Activated T-cell treated with anti-CD3 and anti-CD28 coated beads for 4 hours (primary cell): ENCODE data around the gene RIT1.

Experiments used
- DNase-seq: peaks from one replicate; pipeline ENCODE4 v3.0.0-alpha.2; 2020

RIT1 gene

DNA sequence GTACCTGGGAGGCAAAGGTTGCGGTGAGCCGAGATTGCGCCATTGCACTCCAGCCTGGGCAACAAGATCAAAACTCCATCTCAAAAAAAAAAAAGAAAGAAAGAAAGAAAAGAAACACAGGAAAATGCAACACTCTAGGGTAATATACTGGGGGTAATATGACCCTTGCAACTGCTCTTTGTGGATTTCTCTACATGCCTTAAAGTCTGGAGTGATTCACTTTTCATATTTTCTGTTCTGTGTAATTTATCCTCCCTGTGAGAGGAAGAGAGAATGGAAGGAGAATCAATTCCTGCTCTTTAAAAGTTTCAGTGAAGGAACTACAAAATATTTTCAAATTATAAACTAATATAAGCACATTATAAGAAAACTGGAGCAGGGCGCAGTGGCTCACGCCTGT is 22.7 kb downstream of the RIT1 start:
- no peak for DNase-seq

DNA sequence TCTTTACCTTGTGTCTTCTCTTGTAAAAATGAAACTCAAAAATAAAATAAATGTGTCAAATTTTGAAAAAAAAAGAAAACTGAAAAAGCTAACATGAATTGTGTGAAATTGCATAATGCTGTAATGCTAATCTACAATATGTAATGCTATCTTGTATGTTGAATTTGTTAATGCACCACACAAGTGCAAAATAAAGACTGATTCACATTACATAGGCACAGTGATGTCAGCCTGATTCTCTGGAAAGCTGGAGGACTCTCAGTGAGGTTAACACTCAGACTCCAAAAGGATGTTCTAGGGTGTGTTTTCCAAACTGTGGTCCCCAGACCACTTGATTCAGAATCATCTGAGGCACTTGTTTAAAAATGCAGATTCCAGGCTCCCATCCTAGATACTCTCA is 26.2 kb downstream of the RIT1 start:
- DNase-seq: no peak

DNA sequence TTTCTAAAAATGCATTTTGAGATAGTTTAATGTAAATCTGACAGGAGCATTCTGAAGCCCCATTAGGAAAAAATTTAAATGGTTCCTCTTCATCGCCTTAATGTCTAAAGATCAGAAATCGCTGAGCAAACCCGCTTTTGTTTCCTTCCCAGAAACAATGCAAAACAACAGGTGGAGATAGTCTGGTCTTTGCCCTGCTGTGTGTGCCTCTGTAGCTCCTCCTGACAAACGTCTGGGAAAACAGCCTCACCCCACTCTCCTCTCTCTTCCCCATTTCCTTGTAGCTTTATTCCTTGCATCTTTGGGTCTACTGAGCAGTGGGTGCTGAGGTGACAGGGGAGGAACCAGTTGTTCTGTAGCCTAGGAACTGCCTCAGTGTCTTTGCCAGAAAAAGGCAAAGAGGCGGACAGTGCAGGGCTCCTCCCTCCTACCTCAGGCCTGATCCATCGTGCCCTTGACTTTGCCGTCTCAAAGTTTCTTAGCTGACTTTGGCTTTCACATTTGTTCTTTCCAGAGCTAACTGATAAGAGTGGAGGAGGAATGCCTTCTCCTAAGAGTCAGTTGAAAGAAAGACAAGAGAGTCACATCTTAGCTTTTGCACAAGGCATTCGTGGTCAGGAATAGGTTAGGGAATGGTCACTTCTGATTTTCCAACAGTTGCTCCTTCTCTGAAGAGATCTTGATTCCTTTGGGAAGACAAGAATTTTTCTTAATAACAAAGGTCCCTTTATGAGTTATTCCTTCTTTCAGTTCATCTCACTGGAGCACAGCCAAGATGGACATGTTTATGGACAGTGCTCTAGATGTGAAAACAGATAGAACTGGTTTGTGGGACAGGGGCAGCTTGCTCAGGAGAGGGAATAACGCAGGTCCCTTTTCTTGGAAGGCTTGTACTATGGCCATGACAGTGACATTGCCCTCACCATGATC is 26.9 kb downstream of the RIT1 start:
- no peak for DNase-seq

DNA sequence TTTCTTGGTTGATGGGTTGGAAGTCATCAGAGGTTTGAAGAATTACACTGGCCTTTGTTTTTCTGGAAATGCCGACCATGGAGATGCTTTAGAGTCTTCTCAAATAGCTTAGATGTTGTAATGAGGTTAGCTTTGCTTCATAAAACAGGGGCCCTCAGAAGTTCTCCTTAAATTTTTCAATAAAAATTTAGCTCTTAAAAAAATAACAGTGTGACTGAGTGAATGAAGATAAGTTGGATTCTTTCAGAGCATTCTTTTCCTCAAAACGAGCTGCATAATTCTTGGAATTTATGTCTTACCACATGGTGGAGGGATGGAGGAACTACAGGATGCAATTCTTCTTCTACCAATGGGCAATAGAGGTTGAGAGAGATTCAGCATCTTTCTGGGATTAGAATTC is 28.4 kb downstream of the RIT1 start:
- DNase-seq: no peak

DNA sequence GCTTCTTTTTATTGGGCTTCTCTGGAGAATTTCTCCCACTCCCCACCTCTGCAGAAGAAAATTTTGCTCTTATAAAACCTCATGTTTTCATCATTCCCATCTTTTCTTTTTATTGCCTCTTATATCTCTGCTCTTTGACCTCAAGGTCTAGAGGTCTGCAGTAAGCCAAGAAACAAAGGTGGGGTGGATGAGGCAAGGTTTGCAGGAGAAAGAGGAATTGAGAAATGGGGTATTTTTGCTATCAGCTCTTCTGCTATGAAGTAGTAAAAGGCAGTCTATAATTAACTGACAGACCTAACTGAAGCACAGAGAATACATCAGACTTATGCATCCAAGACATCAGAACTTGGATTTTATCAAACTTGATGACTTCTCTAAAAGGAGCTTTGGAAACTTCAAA is 28.9 kb downstream of the RIT1 start:
- no peak for DNase-seq

DNA sequence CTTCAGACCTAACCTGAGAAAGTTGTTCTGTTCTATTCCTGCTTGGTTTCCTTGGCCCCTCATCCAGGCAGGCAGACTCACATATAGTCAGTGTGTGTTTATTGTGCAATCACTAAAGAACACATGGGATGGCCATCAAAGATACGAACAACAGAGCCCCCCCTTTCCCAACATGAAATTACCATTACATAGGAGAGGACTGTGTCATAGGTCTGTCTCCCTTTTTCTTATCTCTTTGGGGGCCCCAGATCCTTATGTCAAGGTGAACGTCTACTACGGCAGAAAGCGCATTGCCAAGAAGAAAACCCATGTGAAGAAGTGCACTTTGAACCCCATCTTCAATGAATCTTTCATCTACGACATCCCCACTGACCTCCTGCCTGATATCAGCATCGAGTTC is 30.2 kb downstream of the RIT1 start:
- no peak for DNase-seq

DNA sequence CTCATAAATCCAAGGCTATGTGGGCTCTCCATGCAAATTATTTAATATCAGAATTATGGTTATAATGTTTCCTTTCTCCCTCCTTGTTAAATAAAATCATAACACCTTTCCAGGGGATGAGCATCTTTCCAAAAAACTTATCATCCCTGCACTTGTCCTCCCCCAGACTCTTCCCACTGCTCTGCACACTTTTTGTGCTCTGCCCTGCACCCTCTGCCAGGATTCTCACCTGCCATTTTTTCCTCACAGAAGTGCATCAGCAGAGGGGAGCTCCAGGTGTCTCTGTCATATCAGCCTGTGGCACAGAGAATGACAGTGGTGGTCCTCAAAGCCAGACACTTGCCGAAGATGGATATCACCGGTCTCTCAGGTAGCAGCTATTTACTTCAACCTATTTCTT is 30.9 kb downstream of the RIT1 start:
- DNase-seq: no peak

DNA sequence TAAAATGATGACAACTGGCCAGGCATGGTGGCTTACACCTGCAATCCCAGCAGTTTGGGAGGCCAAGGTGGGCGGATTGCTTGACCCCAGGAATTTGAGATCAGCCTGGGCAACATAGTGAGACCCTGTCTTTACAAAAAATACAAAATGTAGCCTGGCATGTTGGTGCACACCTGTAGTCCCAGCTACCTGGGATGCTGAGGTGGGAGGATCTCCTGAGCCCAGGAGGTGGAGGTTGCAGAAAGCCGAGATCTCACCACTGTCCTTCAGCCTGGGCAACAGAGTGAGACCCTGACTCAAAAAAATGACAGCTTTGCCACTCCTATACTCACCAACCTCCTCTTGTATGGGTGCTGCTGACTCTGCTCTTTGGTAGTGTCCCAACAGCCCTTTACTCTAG is 33.2 kb downstream of the RIT1 start:
- DNase-seq: no peak

DNA sequence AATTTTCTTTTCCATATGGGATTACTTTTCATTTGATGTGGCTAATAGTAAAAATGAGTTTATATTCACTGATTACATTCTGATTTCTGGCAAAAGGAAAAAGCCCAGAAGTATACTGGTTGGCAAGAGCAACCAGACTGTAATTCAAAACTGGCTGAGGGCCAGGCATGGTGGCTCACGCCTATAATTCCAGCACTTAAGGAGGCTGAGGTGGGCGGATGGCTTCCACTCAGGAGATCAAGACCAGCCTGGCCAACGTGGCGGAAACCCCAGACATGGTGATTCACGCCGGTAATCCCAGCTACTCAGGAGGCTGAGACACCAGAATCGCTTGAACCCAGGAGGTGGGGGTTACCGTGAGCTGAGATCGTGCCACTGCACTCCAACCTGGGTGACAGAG is 37.3 kb downstream of the RIT1 start:
- DNase-seq: no peak

DNA sequence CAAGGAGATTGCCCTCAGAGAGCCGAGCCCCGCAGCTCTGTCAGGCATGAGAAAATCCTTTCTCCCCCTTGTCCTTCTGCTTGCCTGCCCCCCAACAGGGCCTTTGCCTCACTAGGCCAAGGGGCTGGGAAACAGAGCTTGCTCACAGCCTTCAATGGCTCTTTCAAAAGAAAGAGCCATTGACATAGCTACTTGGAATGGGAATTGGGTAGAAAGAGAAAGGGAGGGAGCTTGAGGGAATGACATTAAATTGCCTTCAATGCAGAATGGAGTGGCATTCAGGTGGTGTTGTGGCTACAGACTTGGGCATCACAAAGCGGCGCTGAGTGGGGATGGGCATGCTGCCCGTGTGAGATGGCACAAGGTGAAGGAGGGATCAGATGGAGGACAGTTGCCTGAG is 38.6 kb downstream of the RIT1 start:
- DNase-seq: no peak

DNA sequence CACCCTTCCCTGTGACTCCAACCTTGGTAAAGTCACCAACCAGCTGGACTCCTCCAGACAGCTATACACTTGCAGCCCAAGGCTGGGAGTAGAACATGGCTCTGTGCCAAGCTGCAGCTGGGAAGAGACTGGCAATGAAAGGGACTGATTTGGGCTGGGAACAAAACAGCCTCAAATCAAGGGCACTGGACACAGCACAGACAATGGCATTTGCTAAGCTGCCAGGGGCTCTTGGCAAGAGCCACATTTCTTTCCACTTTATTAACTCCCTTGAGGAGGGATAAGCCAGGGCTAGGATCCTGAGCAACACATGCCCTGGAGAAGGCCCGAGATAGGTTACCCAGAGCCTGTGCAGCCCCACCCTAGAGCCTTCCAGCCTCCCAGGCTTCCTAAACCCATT is 39.8 kb downstream of the RIT1 start:
- no peak for DNase-seq

DNA sequence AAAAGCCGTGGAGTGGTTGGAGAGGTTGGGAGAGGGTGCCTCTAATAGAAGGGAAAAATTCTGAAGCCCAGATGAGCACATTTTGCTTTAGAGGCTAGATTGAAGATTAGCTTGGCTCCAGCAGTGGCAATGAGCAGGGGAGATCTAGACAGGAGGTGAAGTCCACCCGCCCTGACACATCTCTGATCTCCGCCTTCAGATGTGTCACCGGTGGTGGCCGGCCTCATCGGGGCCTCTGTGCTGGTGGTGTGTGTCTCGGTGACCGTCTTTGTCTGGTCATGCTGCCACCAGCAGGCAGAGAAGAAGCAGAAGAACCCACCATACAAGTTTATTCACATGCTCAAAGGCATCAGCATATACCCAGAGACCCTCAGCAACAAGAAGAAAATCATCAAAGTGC is 43.4 kb downstream of the RIT1 start:
- no peak for DNase-seq

DNA sequence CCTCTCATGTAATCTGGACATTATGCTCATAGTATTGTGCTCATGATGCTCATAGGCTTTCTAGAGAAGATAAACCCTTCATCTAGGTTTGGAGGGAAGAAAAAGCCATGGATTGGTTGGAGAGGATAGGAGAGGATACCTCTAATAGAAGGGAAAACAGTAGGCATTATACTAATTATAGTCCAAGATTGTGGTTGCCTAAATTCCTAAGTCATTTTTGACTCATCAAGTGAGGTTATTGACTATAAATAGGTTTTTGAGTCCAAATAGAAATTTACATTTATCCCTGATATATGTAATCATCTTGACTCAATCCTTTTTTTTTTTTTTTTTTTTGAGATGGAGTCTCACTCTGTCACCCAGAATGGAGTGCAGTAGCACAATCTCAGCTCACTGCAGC is 46.8 kb downstream of the RIT1 start:
- no peak for DNase-seq

DNA sequence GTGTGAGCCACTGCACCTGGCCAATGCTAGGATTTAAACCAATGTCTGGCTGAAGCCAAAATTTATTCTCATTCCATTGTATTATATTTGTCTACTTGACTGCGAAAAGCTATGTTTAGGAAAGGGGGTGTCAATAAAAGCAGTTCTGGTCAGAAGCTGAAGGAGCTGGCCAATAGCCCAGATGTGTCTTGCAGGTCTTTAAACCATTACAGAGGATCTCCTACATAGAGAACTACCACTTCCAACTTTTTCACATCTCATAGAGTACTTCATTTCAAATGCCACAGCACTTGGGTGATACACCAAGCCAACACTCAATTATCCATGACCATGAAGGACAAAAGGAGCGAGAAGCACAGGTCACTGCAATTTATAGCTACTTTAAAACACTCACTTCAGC is 49.3 kb downstream of the RIT1 start:
- DNase-seq: no peak

DNA sequence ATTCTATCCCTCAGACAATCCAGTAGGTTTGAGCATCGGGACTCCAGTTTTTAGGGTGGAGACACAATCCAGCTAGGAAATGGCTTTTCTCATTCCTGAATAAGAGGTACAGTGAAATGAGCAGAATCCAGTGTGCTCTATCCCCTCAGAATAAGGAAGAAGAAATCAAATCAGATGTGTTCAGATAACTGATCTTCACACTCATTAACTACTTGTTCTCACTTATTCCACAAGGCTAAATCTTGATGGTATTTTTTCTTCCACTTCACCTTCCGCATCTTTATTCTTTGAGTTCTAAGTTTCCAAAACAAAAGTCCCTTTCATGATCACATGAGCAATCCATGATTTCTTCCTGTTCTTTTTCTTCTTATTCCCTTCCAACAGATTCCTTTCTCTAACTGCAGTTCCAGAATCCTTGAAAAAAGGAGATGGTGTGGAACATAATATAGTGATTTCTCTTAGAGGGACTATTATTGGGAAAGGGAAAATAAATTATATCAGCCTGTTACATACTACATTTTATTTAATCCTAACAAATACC is 50.1 kb downstream of the RIT1 start:
- DNase-seq: no peak

DNA sequence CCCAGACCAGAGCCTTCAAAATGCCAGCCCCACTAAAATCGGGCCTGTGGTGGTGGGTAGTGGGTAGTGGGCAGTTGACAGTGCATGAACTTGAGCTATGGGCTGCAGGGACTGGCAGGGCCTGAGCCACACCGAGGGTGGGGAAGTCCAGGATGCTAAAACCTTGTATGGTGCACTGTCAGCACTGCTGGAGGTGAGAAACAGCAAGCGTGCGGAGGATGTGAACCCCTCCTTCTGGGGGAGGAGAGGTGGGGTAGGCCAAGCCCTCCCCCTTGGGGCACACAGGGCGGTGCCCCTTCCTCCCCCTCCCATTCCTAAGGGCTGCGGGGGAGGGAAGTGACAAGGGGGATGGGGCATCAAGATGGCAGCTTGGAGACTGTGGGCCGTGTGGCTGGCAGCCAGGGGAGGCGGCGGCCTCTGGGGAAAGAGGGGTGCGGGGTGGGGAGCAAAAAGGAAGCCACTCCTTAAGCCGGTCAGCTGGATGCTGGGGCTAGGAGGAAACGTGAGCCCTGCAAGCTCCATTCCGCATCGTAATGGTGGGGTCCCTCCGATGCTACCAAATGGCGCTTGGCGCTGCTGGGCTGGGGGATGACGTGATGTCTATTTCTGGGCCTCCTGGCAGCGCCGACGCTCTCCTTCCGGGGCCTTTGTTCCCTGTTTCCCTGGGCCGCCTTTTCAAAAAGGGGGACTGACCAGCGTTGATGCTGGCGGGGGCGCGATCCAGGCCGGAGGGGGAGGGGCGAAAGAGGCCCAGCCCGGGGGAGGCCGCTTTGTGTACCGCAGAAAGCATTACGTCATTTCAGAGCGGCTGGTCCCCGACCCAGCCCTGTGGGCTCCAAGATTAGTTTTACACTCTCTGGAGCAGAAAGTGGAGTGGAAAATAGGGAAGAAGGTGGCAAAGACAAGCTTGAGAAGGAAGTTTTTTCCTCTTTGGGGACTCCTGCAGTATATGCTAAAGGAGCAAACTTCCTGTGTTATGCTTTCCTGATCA is 51.0 kb downstream of the RIT1 start:
- DNase-seq: peak; percentile 29

DNA sequence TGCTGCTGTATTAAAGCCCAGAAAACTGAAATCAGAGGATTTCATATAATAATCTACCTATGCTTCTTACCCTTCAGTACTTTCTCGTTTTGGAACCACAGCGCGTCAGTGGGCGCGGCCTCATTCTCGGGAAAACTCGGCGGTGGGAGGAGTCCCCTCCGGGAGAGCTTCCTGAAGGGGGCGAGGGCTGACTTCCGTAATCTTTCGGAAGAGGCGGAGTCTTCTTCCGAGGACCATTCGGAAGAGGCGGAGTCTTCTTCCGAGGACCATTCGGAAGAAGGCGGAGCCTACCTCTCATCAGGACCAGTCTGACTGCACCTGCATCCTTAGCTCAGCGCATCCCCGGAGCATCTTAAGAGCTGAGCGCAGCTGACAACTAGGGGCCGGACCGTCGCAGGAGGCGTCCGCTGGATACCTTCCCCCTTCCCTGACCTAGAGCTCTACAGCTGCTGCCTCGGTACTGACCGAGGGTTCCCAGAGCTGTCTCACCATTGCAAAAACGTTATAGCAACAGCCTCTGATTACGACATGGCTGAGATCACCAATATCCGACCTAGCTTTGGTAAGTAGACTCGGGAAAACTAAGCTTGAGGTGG is 51.8 kb downstream of the RIT1 start, which contains the start of gene SYT11:
SYT11 (plus strand) TSS at position 334 of the 596 bp plus-strand sequence; CDS start at position 529, 195 bp downstream.
- peak; percentile 92 for DNase-seq

DNA sequence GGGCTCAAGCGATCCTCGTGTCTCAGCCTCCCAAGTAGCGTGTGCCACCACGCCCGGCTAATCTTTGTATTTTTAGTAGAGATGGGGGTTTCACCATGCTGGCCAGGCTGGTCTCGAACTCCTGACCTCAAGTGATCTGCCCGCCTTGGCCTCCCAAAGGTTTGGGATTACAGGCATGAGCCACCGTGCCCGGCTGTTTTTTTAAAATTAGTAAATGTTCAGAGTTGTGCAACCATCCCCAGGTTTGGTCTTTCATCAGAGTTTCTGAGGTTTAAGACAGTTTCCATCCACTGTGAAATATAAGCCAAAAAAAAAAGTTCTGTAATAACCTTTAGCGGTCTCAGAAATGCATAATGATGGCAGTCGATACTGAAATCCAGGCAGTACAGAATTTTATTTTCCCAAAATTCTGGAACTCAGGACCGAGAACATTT is 52.3 kb downstream of the RIT1 start:
- DNase-seq: no peak

DNA sequence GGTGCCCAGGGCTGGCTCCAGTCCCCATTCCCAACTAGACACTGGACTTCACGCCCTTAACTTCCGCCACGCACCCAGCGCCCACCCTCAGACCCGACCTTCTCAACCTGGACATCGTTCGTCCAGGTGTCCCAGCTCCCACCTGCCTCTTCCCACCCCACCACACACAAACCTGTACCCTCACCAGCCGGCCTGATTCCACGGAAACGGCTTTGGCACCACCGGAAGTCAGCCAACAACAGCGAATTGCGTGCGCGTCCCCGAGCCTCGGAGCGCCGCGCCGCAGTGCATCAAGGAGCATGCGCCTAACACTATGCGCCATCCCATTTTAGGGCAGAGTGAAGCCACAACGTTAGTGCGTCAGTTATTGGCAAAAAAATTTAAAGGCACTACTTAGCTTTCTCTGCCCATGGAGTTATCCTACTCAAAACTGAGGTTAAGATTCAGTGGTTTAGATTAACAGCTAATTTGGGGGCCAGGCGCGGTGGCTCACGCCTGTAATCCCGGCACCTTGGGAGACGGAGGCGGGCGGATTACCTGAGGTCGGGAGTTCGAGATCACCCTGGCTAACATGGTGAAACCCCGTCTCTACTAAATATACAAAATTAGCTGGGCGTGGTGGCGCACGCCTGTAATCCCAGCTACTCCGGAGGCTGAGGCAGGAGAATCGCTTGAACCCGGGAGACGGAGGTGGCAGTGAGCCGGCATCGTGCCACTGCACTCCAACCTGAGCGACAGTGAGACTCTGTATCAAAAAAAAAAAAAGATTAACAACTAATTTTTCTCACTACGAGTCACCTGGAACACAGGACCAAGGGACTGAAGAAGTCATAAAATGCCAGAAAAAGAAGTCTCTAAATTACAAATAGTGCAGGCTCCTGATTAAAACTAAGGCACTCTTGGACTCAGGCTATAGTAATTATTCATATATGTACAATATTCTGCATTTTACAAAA is 53.9 kb downstream of the RIT1 start, which contains the start of gene GON4L:
GON4L (minus strand) TSS at position 240 of the 956 bp plus-strand sequence. CDS start 3,434 bp downstream, outside the sequence.
- DNase-seq: peak; percentile 82

DNA sequence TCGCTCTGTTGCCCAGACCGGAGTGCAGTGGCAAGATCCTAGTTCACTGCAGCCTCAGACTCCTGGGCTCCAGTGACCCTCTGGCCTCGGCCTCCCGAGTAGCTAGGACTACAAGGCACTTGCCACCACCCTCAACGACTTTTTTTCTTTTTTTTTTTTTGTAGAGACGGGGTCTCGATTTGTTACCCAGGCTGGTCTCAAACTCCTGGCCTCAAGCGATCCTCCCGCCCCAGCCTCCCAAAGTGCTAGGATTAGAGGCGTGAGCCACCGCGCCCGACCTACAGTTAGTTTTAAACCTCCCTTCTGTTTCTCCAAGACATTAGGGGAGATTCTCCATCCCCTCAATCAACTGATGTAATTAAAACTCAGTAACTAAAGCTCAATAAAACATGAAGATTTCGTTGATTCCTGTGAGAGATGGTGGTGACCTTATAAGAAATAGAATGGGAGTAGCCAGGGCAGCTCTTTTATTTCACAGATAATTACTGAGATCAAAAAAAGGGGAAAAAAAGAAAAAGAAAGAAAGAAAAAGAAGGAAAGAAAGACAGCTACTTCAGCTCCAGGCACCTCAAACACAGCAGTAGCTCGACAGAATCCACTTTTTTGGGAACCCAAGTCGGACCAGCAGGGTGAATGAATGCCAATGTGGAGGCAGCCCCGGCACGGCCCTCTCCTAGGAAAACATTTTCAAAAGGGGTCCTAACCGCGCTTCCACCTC is 54.7 kb downstream of the RIT1 start:
- DNase-seq: no peak

DNA sequence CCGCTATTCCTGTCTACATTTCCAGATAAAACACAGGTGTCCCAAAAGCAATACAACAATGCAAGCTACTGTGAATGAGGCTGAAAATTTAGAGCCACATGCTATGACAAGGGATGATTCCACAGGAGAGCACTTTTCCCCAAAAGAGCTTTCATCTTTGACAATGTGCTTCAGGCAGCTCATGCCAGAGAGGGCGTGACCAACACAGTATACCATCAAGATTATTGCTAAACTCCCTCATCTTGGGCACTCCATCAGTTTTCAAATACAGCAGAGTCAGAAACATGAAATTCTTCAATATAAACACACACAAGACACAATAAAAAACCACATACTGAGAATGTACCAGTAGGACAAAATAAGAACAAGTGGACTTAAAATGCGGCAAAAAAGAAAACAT is 60.8 kb downstream of the RIT1 start:
- no peak for DNase-seq
